KMS-11 (cell line): ENCODE results near the gene GFM1.

Source experiments
- H2AFZ ChIP-seq: fragments of 200-600 bp; sonication (generic); 2 replicates; pipeline ENCODE4 v1.6.1; 2016; ENCODE audit warnings: antibody characterized with exemption, mixed run types, low read depth
- H3K27ac ChIP-seq: fragments of 200-600 bp; sonication (generic); 2 replicates; pipeline ENCODE4 v1.6.1; 2016; ENCODE audit warnings: mild to moderate bottlenecking, mixed run types
- H3K27me3 ChIP-seq: fragments of 200-600 bp; sonication (generic); 2 replicates; pipeline ENCODE4 v1.6.1; 2017; ENCODE audit warnings: mild to moderate bottlenecking, low read depth, mixed run types, moderate library complexity; ENCODE audit not compliant: insufficient read depth
- H3K36me3 ChIP-seq: fragments of 200-600 bp; sonication (generic); 2 replicates; pipeline ENCODE4 v1.6.1; 2017; ENCODE audit warnings: mild to moderate bottlenecking, mixed run types; ENCODE audit not compliant: insufficient read depth
- H3K4me1 ChIP-seq: fragments of 200-600 bp; sonication (generic); 2 replicates; pipeline ENCODE4 v1.6.1; 2016; ENCODE audit warnings: mild to moderate bottlenecking, low read depth, mixed run types; ENCODE audit not compliant: poor library complexity, severe bottlenecking
- H3K4me2 ChIP-seq: fragments of 200-600 bp; sonication (generic); 2 replicates; pipeline ENCODE4 v1.7.0; 2016; ENCODE audit warnings: mild to moderate bottlenecking, mixed run types
- H3K4me3 ChIP-seq: fragments of 200-600 bp; sonication (generic); IDR thresholded peaks from 2 replicates; pipeline ENCODE4 v1.6.1; 2017; ENCODE audit warnings: low read depth, low read length, mixed read lengths; ENCODE audit not compliant: insufficient read depth
- H3K79me2 ChIP-seq: fragments of 200-600 bp; sonication (generic); 2 replicates; pipeline ENCODE4 v1.6.1; 2016; ENCODE audit warnings: low read depth, mixed run types; ENCODE audit not compliant: insufficient read depth
- H3K9ac ChIP-seq: fragments of 200-600 bp; sonication (generic); 2 replicates; pipeline ENCODE4 v1.6.1; 2016; ENCODE audit warnings: mild to moderate bottlenecking, mixed run types
- H4K20me1 ChIP-seq: fragments of 200-600 bp; sonication (generic); 2 replicates; pipeline ENCODE4 v1.6.1; 2016; ENCODE audit warnings: mild to moderate bottlenecking, mixed run types; ENCODE audit not compliant: insufficient read depth
- TF ChIP-seq, protein P1 (sequence below): fragments of 200-600 bp; sonication (generic); conservative IDR thresholded peaks from 2 replicates; pipeline ENCODE4 v1.6.1; 2017; ENCODE audit warnings: low read depth, mild to moderate bottlenecking, antibody characterized with exemption, low read length, moderate library complexity, mixed read lengths

The GFM1 gene

DNA sequence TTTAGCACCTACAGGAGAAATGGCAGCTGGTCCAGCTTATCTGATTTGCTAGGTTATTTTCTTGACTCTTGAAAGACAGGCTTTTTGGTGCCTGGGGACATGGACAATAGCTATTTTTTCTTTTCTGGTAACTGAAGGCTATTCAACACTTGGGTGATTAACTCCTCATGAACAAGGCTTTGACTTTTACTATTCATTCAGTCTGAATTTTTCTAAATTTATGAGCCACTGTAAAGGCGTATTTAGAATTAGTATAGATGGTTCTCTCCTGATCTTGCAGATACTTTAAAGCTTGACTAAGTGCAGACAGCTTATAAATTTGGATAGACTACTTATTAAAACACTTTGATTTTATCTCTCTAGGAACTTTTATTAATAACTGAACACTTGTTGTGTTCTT is 18.4 kb upstream of the GFM1 start:
- H3K4me1 ChIP-seq, result peaks cover 5% of the 10 kb centered on the region
- no peak overlapping the region for H3K27ac ChIP-seq
- no peaks in the 10 kb centered on the region for H3K36me3 ChIP-seq
- H3K79me2 ChIP-seq, result no peaks in the 10 kb centered on the region
- no peaks in the 10 kb centered on the region for H3K27me3 ChIP-seq
- no peaks in the 10 kb centered on the region for H4K20me1 ChIP-seq
- H3K9ac ChIP-seq, result no peak overlapping the region
- TF ChIP-seq, protein P1, sequence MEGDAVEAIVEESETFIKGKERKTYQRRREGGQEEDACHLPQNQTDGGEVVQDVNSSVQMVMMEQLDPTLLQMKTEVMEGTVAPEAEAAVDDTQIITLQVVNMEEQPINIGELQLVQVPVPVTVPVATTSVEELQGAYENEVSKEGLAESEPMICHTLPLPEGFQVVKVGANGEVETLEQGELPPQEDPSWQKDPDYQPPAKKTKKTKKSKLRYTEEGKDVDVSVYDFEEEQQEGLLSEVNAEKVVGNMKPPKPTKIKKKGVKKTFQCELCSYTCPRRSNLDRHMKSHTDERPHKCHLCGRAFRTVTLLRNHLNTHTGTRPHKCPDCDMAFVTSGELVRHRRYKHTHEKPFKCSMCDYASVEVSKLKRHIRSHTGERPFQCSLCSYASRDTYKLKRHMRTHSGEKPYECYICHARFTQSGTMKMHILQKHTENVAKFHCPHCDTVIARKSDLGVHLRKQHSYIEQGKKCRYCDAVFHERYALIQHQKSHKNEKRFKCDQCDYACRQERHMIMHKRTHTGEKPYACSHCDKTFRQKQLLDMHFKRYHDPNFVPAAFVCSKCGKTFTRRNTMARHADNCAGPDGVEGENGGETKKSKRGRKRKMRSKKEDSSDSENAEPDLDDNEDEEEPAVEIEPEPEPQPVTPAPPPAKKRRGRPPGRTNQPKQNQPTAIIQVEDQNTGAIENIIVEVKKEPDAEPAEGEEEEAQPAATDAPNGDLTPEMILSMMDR, result no peak
- no peak overlapping the region for H2AFZ ChIP-seq
- no peak overlapping the region for H3K4me2 ChIP-seq
- H3K4me3 ChIP-seq, result no peak overlapping the region

DNA sequence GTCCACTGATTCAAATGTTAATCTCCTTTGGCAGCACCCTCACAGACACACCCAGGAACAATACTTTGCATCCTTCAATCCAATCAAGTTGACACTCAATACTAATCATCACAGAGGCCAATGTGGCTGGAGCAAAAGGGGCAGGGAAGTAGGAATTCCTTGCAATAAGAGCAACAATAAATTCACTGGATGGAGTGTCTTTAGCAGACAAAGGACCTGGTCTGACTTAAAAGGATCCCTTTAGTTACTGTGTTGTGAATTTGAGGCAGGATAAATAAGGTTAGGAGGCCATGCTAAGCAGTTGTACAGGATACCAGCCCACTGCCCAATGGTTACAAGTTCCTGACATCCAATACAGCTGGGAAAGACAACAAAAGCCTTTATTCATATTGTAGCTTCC is 12.3 kb upstream of the GFM1 start:
- TF ChIP-seq, protein P1, result no peak
- Histone ChIP-seq H3K27me3 (no peaks in the 10 kb centered on the region), H3K9ac (no peak overlapping the region), H2AFZ (no peak overlapping the region), H3K27ac (no peak overlapping the region), H3K4me3 (no peak overlapping the region), H3K4me2 (no peak overlapping the region), H3K79me2 (no peaks in the 10 kb centered on the region), H3K36me3 (no peaks in the 10 kb centered on the region), H4K20me1 (no peaks in the 10 kb centered on the region), H3K4me1 (no peaks in the 10 kb centered on the region)

DNA sequence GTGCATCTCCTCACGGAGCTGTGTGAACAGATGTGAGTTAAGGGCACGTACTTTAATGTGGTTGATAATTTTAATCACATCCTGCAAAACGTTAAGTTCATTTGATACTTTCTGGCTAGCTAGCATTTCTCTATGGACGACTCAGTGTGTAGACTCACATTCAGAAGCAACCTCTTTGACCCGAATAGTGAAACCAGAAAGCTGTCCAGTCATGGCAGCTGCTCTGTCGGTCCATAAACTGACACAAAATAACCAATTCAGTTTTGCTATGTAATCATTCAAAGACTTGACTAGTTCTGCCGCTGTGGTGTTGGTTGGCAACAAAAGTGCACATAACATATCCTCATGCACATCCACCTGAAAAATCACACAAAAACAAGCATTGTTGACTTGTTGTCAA is 3.7 kb upstream of the GFM1 start:
- Histone ChIP-seq H3K27me3 (no peaks in the 10 kb centered on the region), H3K36me3 (no peaks in the 10 kb centered on the region), H2AFZ (no peak overlapping the region), H3K79me2 (peaks cover 12% of the 10 kb centered on the region), H4K20me1 (no peaks in the 10 kb centered on the region), H3K4me2 (no peak overlapping the region), H3K27ac (no peak overlapping the region), H3K4me1 (peaks cover 4% of the 10 kb centered on the region), H3K9ac (no peak overlapping the region), H3K4me3 (no peak overlapping the region)
- TF ChIP-seq, protein P1, result no peak

DNA sequence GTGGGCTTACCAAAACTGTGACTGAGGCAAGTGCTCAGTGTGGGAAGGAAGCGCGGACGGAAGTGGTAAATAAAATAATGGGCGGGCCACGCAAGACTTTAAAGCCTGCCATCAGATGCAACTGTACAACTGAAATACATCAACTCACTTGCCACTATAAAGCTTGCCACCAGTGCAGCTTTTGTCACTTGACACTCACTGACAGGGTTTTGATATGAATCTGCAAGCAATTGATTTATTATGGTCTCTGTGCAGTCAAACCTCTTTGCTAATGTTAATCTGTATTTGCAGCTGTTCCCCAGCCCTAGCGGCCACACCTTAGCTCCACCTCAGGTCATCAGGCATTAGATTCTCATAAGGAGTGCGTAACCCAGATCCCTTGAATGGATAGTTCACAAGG is 2.3 kb upstream of the GFM1 start:
- H3K9ac ChIP-seq, result no peak overlapping the region
- peaks cover 23% of the 10 kb centered on the region for H3K79me2 ChIP-seq
- no peaks in the 10 kb centered on the region for H4K20me1 ChIP-seq
- H3K4me1 ChIP-seq, result peaks cover 8% of the 10 kb centered on the region
- no peaks in the 10 kb centered on the region for H3K27me3 ChIP-seq
- H3K36me3 ChIP-seq, result no peaks in the 10 kb centered on the region
- no peak overlapping the region for H2AFZ ChIP-seq
- no peak overlapping the region for H3K4me3 ChIP-seq
- no peak overlapping the region for H3K4me2 ChIP-seq
- H3K27ac ChIP-seq, result no peak overlapping the region
- TF ChIP-seq, protein P1, result no peak
